ENCODE results near the gene DNAJC21.

The DNAJC21 gene

GRCh38 chr5:34932947-34933346 lies 3.6 kb downstream of the DNAJC21 start:
- no peak overlapping the region for H3K27ac ChIP-seq (replicated peaks)
- no peak for TF ChIP-seq POLR2AphosphoS5 (IDR thresholded peaks at IDR 0.05; ENCODE audit: low read depth)
- no peak for TF ChIP-seq CTCF (IDR thresholded peaks at IDR 0.05; ENCODE audit: insufficient read depth, low read length)
- TF ChIP-seq GABPA (IDR thresholded peaks at IDR 0.05; ENCODE audit: low read depth), result no peak
- TF ChIP-seq SPI1 (IDR thresholded peaks at IDR 0.05; ENCODE audit: borderline replicate concordance, low read depth), result no peak
- DNase-seq (ENCODE audit: low read depth in 1 of 2, low spot score in 1 of 2), result no peak
- no peaks in the 10 kb centered on the region for H3K27me3 ChIP-seq (ENCODE audit: insufficient read depth, poor library complexity, severe bottlenecking)
- H3K4me3 ChIP-seq (replicated peaks; ENCODE audit: insufficient read depth, low read length), result no peak overlapping the region

GRCh38 chr5:34941936-34942335 lies 12.6 kb downstream of the DNAJC21 start:
- DNase-seq (ENCODE audit: low read depth in 1 of 2, low spot score in 1 of 2), result no peak
- TF ChIP-seq CTCF (IDR thresholded peaks at IDR 0.05; ENCODE audit: insufficient read depth, low read length) (no peak), REST (IDR thresholded peaks at IDR 0.05; ENCODE audit: insufficient replicate concordance, low read depth) (no peak)
- Histone ChIP-seq H3K27me3 (ENCODE audit: insufficient read depth, poor library complexity, severe bottlenecking) (no peaks in the 10 kb centered on the region), H3K4me3 (replicated peaks; ENCODE audit: insufficient read depth, low read length) (no peak overlapping the region), H3K27ac (replicated peaks) (no peak overlapping the region)

GRCh38 chr5:34944044-34944443 lies 14.7 kb downstream of the DNAJC21 start:
- TF ChIP-seq GABPA (IDR thresholded peaks at IDR 0.05; ENCODE audit: low read depth), result no peak
- TF ChIP-seq REST (IDR thresholded peaks at IDR 0.05; ENCODE audit: insufficient replicate concordance, low read depth), result no peak
- TF ChIP-seq SPI1 (IDR thresholded peaks at IDR 0.05; ENCODE audit: borderline replicate concordance, low read depth), result no peak
- TF ChIP-seq POLR2AphosphoS5 (IDR thresholded peaks at IDR 0.05; ENCODE audit: low read depth), result no peak
- TF ChIP-seq CTCF (IDR thresholded peaks at IDR 0.05; ENCODE audit: insufficient read depth, low read length), result no peak
- no peak overlapping the region for H3K4me3 ChIP-seq (replicated peaks; ENCODE audit: insufficient read depth, low read length)

GRCh38 chr5:34944460-34945047 lies 15.2 kb downstream of the DNAJC21 start:
- H3K4me3 ChIP-seq (replicated peaks; ENCODE audit: insufficient read depth, low read length), result no peak overlapping the region
- no peak for DNase-seq (ENCODE audit: low read depth in 1 of 2, low spot score in 1 of 2)
- TF ChIP-seq REST (IDR thresholded peaks at IDR 0.05; ENCODE audit: insufficient replicate concordance, low read depth), result no peak
- no peak for TF ChIP-seq SPI1 (IDR thresholded peaks at IDR 0.05; ENCODE audit: borderline replicate concordance, low read depth)
- TF ChIP-seq GABPA (IDR thresholded peaks at IDR 0.05; ENCODE audit: low read depth), result no peak
- TF ChIP-seq CTCF (IDR thresholded peaks at IDR 0.05; ENCODE audit: insufficient read depth, low read length), result no peak
- no peak for TF ChIP-seq POLR2AphosphoS5 (IDR thresholded peaks at IDR 0.05; ENCODE audit: low read depth)
- no peaks in the 10 kb centered on the region for H3K27me3 ChIP-seq (ENCODE audit: insufficient read depth, poor library complexity, severe bottlenecking)
- no peak overlapping the region for H3K27ac ChIP-seq (replicated peaks)

More at GRCh38 chr5:34944044-34944443, 14.7 kb downstream of the DNAJC21 start:
- Histone ChIP-seq H3K27me3 (ENCODE audit: insufficient read depth, poor library complexity, severe bottlenecking) (no peaks in the 10 kb centered on the region), H3K27ac (replicated peaks) (no peak overlapping the region)
- no peak for DNase-seq (ENCODE audit: low read depth in 1 of 2, low spot score in 1 of 2)

Data from HL-60 (cell line).